NCI-H1417 treated with DMSO at 0.1 percent for 48 hours (cell line): ENCODE results near the gene ZNG1A.
"Not testable (repeated sequence)": the region's sequence is repeated elsewhere in the genome, so short reads cannot be mapped to it uniquely, and the experiment has no call there.

Experiments
- DNase-seq: peaks from one replicate; lab custom pipeline; 2025; lab: John Stamatoyannopoulos, UW

The ZNG1A gene

DNA sequence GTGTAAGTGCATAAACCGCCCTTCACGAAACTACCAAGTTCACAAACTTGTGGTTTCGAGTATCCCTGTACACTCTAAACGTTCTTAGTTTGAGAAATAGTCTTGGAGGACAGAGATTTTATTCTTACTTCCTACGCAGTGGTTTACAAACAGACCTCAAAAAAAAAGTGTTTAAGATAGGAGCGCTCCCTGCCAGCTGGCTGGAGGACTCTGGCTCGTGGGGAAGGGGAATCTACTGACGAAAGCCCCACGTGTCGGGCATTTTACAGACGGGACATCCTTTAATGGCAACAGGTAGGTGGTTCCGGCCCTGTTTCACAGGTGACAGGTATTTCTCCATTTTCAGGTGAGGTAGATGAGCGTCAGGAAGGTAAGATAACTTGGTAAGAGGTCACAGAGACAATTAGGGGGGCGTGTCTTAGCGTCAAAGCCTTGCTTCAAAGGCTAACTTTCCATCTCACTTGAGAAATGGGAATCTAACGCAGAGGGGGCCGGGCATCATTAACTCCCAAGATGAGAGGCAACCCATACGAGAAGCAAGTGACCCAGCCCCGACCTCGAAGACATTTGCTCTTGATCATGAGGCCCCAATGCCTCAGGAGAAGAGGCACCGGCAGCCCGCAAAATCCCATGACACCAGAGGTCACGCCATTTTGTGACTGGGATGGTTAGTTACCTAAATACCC lies 573 bp downstream of the ZNG1A start:
- not testable (repeated sequence) for DNase-seq

DNA sequence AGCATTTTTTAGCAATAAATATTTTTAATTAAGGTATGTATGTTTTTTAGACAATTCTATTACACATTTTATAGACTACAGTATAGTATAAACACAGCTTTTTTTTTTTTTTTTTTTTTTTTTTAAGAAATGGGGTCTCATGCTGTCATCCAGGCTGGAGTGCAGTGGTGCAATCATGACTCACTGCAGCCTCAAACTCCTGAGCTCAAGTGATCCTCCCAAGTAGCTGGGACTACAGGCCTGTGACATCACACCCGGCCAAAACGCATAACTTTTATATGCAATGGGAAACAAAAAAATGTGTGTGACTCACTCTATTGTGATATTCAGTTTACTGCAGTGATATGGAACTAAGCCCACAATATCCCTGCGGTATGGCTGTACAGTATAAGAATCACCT lies 9.1 kb downstream of the ZNG1A start:
- DNase-seq = not testable (repeated sequence)

DNA sequence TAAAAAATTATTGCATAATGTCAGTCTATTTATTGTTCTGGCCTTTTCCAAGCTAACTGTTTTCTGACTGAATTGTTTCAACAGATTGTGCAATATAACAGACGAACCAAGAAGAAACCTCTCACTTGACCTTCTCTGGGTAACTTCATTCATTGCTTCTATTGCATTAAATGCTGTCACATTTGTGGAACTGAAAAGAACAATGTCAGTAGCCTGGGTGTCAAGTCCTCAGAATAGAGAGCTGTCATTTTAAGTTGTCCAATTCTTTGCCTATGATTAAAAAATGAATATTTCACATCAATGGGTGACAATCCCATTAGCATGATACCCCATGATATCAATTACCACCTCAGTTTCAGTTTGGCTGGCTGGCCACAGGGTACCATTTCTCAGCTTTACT lies 19.0 kb downstream of the ZNG1A start:
- DNase-seq = not testable (repeated sequence)

DNA sequence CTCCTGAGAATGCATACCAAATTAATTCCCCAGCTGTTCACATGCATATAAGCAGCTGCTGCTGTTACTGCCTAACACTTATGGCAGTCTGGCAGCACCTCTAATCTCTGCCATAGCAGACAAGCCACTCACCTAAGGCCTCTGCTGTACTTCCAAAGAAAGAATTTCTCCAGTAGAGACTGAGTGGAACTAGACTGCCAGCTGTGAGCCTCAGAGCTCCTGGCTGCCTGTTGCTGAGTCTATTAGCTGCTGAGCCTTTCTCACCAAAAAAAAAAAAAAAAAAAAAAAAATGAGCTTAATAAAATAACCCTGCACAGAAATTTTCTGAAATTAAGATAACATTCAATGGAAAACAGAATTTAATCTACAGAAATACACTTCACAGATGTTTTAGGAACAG lies 27.7 kb downstream of the ZNG1A start:
- not testable (repeated sequence) for DNase-seq

DNA sequence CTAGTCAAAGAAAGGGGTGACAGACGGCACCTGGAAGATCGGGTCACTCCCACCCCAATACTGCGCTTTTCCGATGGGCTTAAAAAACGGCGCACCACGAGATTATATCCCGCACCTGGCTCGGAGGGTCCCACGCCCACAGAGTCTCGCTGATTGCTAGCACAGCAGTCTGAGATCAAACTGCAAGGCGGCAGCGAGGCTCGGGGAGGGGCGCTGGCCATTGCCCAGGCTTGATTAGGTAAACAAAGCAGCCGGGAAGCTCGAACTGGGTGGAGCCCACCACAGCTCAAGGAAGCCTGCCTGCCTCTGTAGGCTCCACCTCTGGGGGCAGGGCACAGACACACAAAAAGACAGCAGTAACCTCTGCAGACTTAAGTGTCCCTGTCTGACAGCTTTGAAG lies 39.0 kb downstream of the ZNG1A start:
- DNase-seq = not testable (repeated sequence)

DNA sequence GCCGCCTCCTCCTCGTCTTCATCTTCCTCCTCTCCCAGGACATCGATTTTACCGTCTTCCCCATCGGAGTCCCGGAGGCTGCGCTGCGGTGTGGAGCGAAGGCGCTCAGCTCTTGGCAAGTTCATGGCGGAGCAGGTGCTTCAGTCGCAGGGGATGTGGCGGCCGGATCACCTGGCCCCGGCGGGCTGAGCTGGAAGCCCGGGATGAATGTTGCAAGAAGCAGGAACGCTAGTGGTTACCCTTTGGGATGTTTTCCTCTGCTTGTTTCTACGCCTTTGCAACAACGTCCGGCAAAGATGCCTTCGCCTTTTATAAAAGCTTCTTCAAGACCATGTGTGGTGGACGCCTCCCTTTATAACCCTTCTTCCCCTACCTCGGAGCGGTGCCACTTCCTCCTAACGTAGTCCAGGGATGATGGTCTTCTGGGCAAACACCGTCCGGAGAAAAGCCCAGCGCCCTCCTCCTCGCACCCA lies 60.8 kb downstream of the ZNG1A start, which contains the start of gene FOXD4:
FOXD4 (minus strand) TSS at position 423 of the 473 bp plus-strand sequence; CDS start at position 125, 298 bp downstream.
- not testable (repeated sequence) for DNase-seq

DNA sequence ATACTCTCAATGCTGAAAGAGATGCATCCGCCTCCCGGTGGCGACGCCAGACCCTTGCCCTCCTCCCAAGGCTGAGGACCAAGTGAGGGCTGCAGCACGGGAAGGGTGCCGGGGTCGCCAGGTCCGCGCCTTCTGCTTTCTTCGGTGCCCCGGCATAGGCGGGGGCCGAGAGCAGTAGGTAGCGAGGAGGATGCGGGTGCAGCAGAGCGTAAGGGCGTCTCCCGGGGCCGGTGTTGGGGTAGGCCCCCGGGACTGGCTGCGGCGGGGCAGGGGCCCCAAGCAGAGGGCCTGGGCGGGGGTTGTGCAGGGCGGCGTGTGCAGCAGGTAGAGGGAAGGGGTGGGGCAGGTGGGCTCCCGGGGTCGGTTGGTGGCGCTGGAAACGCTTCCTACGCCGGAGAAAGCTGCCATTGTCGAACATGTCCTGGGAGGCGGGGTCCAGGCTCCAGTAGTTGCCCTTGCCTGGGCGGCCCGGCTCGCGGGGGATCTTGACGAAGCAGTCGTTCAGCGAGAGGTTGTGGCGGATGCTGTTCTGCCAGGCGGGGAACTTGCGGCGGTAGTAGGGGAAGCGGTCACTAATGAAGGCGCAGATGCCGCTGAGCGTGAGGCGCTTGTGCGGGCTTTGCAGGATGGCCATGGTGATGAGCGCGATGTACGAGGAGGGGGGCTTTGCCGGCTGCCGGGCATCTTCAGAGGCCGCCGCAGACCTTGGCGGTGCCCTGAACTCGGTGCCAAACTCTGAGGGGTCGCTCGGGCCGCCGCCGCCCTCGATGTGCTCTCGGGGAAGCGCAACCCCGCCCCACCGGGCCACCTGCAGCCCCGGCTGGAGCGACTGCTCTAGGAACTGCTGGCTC lies 61.5 kb downstream of the ZNG1A start:
- DNase-seq = not testable (repeated sequence)

DNA sequence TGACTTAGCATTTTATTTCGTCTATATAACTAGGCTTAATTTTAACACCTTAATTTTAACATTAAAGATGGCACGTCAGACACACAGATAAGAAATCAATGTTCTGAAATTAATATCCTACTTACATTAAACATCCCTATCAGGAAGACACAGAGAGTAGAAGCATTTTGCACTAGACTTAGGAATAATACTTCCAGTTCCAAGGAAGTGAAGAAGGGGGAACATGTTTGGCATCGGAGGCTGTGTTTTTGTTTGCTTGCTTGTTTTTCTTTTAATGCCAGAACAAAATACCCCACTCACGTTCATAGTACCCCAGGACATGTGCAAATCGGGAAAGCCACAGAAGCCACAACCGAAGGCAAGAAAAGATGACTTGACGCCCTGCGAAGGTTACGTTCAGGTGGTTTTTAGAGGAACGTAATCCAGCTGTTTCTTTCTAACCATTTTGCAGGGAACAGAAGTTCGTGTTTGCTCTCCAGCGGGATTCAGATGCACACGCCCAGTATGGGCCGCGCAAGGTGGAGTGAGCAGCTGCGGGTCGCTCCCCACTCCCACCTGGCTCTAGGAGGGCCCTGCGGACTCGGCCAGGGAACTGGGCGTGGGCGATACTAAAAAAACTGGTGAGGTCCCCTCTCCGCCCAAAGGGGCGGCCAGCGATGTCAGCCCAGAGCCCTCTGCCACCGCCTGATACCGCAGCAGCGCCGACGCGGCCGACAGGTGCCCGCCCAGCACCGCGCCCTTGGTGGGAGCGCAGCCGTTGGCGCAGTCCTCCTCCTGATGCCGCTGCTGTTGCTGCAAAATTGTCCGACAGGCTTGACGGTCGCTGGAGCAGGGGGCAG lies 62.4 kb downstream of the ZNG1A start:
- DNase-seq = not testable (repeated sequence)

DNA sequence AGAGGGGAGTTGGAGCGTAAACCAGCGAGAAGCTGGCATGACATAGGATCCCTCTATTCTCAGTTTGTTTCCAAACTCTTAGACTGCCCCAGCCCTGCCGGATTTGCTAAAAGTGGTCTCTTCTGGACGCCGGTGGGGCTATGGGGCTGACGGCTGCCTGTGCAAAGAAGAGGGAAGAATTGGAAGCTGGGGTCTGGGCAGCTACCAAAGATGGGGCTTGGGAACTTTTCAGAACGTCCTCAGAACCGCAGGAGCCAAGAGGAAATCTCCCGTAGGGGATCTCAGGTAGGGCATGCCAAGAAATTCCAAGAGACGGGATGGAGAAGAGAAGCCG lies 63.8 kb downstream of the ZNG1A start:
- not testable (repeated sequence) for DNase-seq

DNA sequence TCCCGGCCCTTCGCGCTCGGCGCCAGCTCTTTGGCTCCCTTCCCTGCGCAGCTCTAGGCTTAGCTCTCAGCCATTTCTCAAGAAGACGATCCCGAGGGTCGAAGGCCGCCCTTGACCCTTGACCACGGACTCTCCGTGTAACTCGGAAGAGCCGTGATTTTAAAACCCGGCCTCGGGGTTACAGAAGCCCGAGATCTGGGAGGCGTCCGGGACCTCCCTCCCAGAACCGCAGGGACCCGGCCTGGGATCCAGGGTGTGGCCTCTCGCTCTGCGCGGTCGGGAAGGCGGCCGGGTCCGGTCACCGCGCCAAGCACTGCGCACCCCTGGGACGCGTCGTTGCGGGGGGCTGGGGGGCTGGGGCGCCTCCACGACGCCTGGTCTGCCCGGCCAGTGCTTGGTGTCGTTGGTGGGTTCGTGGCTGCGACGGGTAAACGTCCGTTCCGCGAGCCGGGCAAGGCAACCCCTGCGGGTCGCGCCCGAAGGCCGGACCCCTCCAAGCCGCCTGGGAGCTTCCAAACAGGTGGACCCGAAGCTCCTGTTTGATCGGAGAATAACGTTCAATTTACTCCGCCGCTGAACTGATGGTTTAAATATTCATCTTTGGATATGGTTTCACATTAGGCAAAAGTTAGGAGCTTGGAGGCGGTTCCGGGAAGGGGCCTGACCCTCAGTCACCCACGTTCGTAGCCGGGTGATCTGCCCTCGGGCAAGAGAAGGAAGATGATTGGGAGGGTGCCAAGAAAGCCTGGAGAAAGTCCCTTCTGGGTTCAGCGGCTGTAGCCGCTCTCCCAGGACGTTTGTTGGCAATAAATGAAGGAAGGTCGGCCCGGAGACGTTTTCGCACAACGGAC lies 64.4 kb downstream of the ZNG1A start:
- not testable (repeated sequence) for DNase-seq

DNA sequence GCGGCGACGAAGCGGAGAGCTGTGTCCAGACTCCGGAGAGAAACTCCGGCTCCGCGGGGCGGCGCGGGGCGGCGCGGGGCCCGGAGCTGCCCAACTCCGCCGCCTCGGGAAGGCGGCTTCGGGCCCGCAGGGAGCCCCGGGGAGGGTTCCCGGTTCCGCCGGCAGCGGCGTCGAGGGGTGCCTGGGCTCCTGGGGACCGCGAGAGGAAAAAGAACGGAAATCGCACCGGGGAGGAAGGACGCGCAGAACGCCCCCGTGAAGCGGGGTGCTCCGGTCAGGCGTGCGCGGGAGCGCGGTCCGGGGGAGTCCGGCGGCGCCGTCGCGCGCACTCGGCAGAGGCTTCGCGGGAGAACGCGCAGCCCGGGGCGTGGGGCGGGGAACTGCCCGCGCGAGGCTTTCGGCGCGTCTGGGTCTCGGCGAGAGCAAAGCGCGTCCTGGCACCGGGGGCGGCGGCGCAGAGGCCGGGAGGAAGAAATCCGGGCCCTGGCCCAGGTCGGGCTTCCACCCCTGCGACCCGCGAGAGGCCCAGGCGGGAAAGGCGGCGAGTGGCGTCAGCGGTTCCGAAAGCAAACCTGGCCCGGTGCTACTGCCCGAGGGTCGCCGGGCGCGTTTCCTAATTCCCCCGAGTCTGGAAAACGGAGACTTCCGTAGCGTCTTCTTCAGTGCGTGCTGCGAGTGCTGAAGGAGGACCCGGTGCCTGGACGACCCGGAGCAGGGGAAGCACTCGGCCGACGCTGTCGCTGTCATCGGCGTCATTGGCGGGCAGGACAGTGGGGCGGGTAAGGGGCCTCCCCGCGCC lies 65.2 kb downstream of the ZNG1A start:
- DNase-seq = not testable (repeated sequence)

DNA sequence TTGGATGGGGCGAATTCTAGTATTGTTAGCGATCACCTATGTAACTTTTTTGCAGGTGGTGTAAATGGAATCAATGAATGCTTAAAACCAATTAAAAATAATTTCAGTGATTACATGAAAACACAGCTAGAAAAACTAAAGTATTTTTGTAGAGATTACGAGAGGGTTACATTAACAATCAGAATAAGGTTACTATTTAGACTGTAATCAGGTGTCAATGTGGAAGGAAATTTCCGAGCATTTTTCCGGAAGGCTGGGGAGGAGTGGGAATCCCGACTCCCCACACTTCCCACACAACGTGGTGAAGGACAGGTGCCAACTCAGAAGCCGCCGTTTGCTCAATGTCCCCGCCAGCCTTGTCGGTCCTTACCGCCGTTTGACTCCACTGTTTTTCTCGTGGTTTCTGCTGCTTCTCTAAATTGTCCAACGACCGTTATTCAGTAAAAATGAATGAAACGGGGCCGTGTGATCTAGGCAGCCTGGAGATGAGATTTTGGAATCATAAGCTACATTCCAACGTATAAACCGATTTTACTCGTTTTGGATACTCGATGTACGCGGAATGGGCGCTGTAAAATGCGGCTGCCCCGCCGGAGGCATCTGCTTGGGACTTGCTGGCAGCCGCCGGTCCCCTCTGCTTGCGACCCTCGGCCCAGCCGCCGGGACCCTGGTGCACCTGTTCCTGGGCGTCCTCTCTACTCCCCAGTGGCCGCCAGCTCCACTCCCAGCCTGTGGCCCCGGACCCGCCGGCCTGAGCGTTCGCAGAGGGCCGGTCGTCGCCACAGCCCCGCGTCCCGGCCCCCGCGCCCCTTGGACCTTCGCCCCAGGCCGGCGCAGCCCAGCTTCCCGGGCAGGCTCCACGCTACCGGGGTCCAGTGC lies 66.0 kb downstream of the ZNG1A start:
- DNase-seq = not testable (repeated sequence)

DNA sequence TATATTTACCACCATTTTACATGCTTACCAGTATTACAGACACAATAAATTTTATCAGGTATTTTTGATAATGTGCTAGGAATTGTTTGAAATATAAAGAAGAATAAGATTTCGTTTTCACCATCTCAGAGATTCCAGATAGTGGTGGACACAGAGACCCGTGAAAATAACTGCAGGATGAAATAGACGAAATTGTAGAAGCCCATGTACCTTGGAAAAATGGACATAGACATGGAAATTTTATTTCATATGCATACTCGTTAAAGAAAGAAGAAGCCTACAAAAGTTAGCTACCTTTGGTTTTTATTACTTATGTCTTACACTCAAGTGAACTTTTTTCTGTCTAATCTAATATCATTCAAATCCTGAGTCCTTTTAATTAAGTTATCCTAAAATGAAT lies 68.2 kb downstream of the ZNG1A start:
- DNase-seq = not testable (repeated sequence)

DNA sequence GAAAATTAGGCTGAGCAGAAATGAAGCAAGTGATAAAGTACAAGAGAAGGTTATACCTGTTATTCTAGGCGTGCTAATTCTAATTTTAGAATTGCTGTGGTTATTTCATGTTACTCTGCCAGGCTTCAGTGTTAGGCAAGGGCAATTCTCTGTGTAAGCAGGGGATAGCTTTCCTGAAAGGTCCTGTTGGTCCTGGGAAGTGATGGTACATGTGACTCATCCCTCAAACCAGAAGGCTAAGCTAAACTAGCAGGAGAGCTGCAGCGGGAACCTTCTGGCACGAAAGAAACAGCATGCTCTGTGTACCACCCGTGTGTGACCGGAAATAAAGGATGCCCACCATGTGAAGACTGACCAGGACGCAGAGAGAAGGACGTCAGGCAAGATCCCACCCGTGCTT lies 69.3 kb downstream of the ZNG1A start:
- DNase-seq = not testable (repeated sequence)

DNA sequence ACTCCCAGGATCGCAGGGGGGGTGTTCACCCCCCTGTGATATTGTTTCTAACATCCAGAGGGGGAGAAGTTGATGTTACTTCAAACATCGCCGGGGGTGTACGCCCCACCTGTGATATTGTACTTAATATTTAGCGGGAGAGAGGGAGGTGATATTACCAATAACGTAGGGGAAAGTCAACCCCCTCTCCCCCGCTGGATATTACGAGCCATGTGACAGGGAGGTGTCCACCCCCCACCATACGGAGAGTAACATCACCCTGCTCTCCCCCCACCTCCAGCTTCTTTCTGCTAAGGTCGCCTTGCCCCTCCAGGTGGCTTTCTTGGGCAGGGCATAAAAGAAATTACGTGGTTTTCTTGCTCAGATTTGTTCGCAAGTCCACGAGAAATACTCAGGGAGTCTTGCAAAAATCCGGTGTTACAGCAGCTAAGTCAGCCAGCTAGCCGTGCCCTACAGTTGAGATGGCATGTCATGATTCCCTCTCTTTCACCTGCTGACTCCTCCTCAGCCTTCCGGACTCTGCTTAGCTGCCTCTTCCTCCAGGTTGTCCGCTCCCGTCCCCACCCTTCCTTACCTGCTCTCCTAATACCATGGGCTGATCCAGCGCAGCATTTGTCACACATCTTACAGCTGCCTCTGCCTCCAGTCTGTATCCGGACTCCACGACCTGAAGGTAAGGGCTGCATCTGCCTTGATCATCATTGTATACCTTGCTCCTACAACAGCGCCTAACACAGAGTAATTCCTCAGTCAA lies 69.9 kb downstream of the ZNG1A start:
- DNase-seq = not testable (repeated sequence)

DNA sequence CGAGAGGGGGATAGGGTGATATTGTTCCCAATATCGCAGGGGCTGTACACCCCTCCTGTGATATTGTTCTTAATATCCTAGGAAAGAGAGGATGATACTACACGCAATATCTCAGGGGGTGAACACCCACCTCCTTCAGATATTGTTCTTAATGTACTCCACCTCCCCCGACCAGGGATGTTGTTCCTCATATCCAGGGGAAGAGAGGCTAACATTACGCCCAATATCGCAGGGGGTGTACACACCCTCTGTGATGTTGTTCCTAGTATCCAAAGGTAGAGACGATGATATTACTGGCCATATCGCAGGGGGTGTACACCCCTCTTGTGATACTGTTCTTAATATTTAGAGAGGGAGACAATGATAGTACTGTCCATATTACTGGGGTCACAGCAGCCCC lies 72.9 kb downstream of the ZNG1A start:
- not testable (repeated sequence) for DNase-seq

DNA sequence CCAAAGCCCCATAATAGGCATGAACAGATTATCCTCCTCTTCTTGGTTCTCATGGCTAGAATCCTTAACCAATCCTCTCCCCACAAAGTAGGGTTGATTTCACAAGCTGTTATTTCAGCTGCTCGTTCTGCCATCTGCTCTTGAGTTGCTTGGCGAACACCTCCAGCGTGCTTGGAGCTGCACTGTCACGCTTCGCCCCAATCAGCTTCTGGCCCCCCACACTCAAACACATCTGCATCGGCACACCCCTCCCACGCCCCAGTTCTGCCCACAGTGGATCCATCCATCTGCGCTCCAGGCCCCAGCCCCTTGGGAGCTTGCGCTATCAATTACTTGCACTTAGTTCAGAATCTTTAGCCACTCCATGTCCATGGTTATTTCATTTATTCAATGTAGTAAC lies 78.4 kb downstream of the ZNG1A start:
- DNase-seq = not testable (repeated sequence)

DNA sequence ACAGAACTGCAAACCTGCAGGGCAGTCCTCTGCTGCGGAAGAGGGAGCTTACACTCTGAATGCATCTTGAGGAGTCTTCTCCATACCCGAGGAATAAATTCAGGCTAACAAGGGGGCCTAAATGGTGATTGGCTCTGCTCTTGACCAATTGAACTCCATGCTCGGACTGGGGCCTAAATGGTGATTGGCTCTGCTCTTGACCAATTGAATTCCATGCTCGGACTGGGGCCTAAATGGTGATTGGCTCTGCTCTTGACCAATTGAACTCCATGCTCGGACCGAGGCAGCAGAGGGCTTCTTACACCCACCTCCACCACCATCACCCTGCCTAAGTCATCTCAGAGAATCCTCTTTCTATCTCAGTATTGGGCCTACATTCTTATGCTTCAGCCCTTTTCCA lies 79.0 kb downstream of the ZNG1A start:
- not testable (repeated sequence) for DNase-seq

DNA sequence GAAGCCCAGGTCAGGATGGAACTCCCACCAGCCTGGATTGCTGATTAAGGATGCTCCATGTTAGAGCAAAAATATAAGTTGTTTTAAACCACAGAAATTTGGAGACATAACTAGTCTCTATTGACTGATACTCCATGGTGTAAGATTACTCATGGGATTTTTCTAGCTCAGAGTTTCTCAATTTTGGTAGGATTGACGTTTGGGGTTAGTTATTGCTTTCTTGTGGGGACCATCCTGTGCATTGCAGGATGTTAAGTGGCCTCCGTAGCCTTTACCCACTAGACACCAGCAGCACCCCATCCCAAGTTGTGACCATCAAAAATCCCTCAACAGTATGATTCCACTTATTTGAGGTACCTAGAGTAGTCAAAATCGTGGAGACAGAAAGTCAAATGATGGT lies 80.1 kb downstream of the ZNG1A start:
- not testable (repeated sequence) for DNase-seq
